ENCODE data around the gene ST6GALNAC6. TPM values are rescaled to one million over a fixed set of nuclear protein-coding genes. Genes with fewer than 3 reads are reported as not detected.
A peak's percentile ranks its signal among the peaks of the same experiment; 100 is the strongest.

ST6GALNAC6 gene
- total RNA-seq, 4 donors from 2014 or later, result 7.7 to 88.3 (median 18.9) TPM

GRCh38 chr9:127853312-127854183, 45.9 kb downstream of the ST6GALNAC6 start:
- DNase-seq, result no peak
- no peak for TF ChIP-seq POLR2A (IDR thresholded peaks at IDR 0.05)
- TF ChIP-seq CTCF (IDR thresholded peaks at IDR 0.05), result no peak
- Histone ChIP-seq H3K9me3 (peaks cover 0 to 8% (median 2%) of the 10 kb centered on the region in 4 donors), H3K27ac (peak overlapping the region; percentile 72 to 90 (median 86)), H3K4me3 (peak overlapping the region; percentile 38 to 70 (median 51)), H3K36me3 (peaks cover 0 to 4% (median 0%) of the 10 kb centered on the region in 3 donors), H3K4me1 (peaks cover 0 to 30% (median 4%) of the 10 kb centered on the region in 4 donors), H3K27me3 (no peaks in the 10 kb centered on the region)

DNA sequence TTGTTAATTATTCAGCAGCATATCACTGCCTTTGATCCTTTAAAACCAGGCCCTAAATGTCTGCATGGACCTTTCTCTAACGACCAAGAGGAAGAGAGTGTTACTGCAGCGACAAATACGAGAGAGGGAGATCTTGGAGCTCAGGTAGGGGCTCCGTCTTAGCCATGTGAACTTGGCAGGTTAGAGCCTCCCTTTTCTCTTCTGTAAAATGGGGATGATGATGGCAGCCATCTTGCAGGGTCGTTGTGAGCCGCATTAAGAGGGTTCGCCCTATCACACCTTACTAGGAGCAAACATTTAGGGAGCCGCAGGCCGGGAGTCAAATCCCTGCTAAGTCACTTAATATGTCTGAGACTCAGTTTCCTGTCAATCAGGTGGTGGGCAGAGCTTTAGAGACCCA, 46.6 kb downstream of the ST6GALNAC6 start:
- no peak for TF ChIP-seq CTCF (IDR thresholded peaks at IDR 0.05)
- TF ChIP-seq POLR2A (IDR thresholded peaks at IDR 0.05), result no peak
- Histone ChIP-seq H3K36me3 (peaks cover 0 to 4% (median 0%) of the 10 kb centered on the region in 3 donors), H3K4me3 (peak overlapping the region in 3 of 4 donors; percentile 38 to 70 (median 58)), H3K9me3 (peaks cover 0 to 8% (median 2%) of the 10 kb centered on the region in 4 donors), H3K4me1 (peaks cover 0 to 22% (median under 1%) of the 10 kb centered on the region in 4 donors), H3K27ac (peak overlapping the region; percentile 72 to 90 (median 86)), H3K27me3 (no peaks in the 10 kb centered on the region)
- DNase-seq, result no peak

GRCh38 chr9:127850286-127850830, 49.0 kb downstream of the ST6GALNAC6 start:
- H3K27me3 ChIP-seq, result no peaks in the 10 kb centered on the region
- no peak for DNase-seq
- peaks cover 0 to 22% (median 0%) of the 10 kb centered on the region in 4 donors for H3K4me1 ChIP-seq
- peak overlapping the region in 1 of 4 donors; percentile 9 for H3K27ac ChIP-seq
- H3K9me3 ChIP-seq, result peaks cover 0 to 8% (median 2%) of the 10 kb centered on the region in 4 donors
- H3K4me3 ChIP-seq, result peak overlapping the region in 1 of 4 donors; percentile 70
- no peak for TF ChIP-seq CTCF (IDR thresholded peaks at IDR 0.05)
- no peak for TF ChIP-seq POLR2A (IDR thresholded peaks at IDR 0.05)
- H3K36me3 ChIP-seq, result peaks cover 0 to 4% (median 0%) of the 10 kb centered on the region in 3 donors

- no peak for TF ChIP-seq CTCF (IDR thresholded peaks at IDR 0.05)
- no peak for TF ChIP-seq POLR2A (IDR thresholded peaks at IDR 0.05)
- H3K27ac ChIP-seq, result peak overlapping the region in 1 of 4 donors; percentile 4
- H3K9me3 ChIP-seq, result peaks cover 0 to 8% (median 2%) of the 10 kb centered on the region in 4 donors
- H3K4me1 ChIP-seq, result peaks cover 0 to 14% (median 0%) of the 10 kb centered on the region in 4 donors
- no peak for DNase-seq
- no peaks in the 10 kb centered on the region for H3K27me3 ChIP-seq
- H3K36me3 ChIP-seq, result peaks cover 0 to 4% (median 0%) of the 10 kb centered on the region in 3 donors
- H3K4me3 ChIP-seq, result no peak overlapping the region
Measured at GRCh38 chr9:127848756-127849504, 50.5 kb downstream of the ST6GALNAC6 start.

All from Peyer's patch (tissue), 4 donors.